Measurements from ENCODE around the gene LDLRAD4. TPM values are rescaled to one million over a fixed set of nuclear protein-coding genes. Genes with fewer than 3 reads are reported as not detected.

Gene LDLRAD4
- total RNA-seq, 1 experiment from 2014 or later = not detected

DNA sequence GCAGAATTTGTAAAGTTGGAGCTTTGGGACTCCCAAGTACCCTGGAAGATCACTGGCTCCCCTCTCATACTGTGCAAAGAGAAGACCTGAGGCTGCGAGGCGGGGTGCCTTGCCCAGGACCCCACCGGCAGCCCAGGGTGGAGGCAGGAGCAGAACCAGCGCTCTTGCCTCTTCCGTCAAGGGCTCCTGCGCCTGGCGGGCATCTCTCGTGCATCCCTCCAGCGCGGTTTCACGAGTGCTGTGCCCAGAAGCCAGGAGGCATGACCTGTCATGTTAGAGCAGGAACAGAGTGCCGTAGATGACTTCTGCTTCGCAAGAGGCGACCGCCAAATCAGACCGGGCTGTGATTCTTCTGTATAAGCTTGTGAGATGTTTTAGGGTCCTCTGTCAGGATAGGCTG is 77.3 kb downstream of the LDLRAD4 start:
- POLR2A ChIA-PET (ENCODE audit: unreplicated experiment) = no interaction called here
- Histone ChIP-seq H3K27ac (ENCODE audit: low read length) (no peak overlapping the region), H3K4me1 (ENCODE audit: insufficient read depth, low read length) (no peaks in the 10 kb centered on the region), H3K9ac (ENCODE audit: low read length) (no peak overlapping the region), H3K9me2 (replicated peaks; ENCODE audit: low read length) (no peaks in the 10 kb centered on the region), H3K4me2 (ENCODE audit: low read length) (no peak overlapping the region), H2AFZ (ENCODE audit: low read length) (no peak overlapping the region), H3K79me2 (ENCODE audit: low read length) (no peaks in the 10 kb centered on the region), H4K20me1 (ENCODE audit: low read length) (no peaks in the 10 kb centered on the region), H3K9me3 (ENCODE audit: low read length) (no peaks in the 10 kb centered on the region), H3K27me3 (ENCODE audit: low read length) (peaks cover 66% of the 10 kb centered on the region), H3K4me3 (ENCODE audit: low read length) (no peak overlapping the region), H3K36me3 (ENCODE audit: low read depth, low read length) (no peaks in the 10 kb centered on the region), H3F3A (ENCODE audit: low read length, unreplicated experiment) (no peaks in the 10 kb centered on the region)
- no peak for ATAC-seq
- CTCF ChIA-PET = no interaction called here
- DNase-seq = no peak
- BruUV-seq (replicated peaks) = no TSS peak
- no peak for TF ChIP-seq EZH2 (IDR thresholded peaks at IDR 0.05; ENCODE audit: low read length, unreplicated experiment)
- TF ChIP-seq, protein P1, sequence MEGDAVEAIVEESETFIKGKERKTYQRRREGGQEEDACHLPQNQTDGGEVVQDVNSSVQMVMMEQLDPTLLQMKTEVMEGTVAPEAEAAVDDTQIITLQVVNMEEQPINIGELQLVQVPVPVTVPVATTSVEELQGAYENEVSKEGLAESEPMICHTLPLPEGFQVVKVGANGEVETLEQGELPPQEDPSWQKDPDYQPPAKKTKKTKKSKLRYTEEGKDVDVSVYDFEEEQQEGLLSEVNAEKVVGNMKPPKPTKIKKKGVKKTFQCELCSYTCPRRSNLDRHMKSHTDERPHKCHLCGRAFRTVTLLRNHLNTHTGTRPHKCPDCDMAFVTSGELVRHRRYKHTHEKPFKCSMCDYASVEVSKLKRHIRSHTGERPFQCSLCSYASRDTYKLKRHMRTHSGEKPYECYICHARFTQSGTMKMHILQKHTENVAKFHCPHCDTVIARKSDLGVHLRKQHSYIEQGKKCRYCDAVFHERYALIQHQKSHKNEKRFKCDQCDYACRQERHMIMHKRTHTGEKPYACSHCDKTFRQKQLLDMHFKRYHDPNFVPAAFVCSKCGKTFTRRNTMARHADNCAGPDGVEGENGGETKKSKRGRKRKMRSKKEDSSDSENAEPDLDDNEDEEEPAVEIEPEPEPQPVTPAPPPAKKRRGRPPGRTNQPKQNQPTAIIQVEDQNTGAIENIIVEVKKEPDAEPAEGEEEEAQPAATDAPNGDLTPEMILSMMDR (conservative IDR thresholded peaks at IDR 0.05; ENCODE audit: low read depth, low read length) = no peak
- TF ChIP-seq EZH2phosphoT487 (IDR thresholded peaks at IDR 0.05; ENCODE audit: borderline replicate concordance, low read length) = no peak
- intact Hi-C loops (cut with micrococcal nuclease) = no loop called here

DNA sequence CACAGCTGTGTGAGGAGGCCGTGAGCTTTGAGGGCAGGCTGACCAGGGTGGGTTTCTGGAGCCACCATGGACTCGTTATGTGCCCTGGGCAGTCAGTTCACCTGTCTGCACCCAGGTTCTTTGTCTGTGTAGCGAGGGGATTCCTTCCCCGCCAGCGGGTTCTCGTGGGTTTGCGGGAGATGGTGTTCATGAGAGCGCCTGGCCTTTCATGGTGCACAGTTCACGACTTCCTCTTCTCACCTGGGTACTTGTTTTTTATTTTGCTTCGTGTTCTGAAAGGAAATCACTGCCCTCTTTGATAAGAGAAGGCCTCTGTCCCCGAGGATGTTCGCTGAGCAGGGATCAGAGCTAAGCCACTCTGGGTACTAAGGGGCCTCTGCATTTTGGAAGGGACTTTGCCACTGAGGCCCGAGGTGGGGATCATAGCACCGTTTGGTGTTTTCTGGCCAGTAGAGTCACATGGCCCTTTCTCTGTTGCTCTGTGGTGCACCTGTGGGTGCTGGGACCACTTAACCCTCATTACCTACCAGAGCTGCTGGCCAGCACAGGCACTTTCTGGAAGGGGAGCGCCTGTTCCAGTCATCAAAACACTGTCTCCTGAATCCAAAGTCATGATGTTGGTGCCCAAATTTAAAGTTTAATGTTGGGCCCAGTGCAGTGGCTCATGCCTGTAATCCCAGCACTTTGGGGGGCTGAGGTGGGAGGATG is 78.5 kb downstream of the LDLRAD4 start:
- Histone ChIP-seq H3K9me3 (ENCODE audit: low read length) (no peaks in the 10 kb centered on the region), H3K9me2 (replicated peaks; ENCODE audit: low read length) (no peaks in the 10 kb centered on the region), H3K4me3 (ENCODE audit: low read length) (no peak overlapping the region), H3K36me3 (ENCODE audit: low read depth, low read length) (no peaks in the 10 kb centered on the region), H3K27me3 (ENCODE audit: low read length) (peaks cover 63% of the 10 kb centered on the region), H2AFZ (ENCODE audit: low read length) (no peak overlapping the region), H3K9ac (ENCODE audit: low read length) (no peak overlapping the region), H3K27ac (ENCODE audit: low read length) (no peak overlapping the region), H3K4me2 (ENCODE audit: low read length) (no peak overlapping the region), H4K20me1 (ENCODE audit: low read length) (no peaks in the 10 kb centered on the region), H3K4me1 (ENCODE audit: insufficient read depth, low read length) (no peaks in the 10 kb centered on the region), H3F3A (ENCODE audit: low read length, unreplicated experiment) (no peaks in the 10 kb centered on the region), H3K79me2 (ENCODE audit: low read length) (no peaks in the 10 kb centered on the region)
- CTCF ChIA-PET = no interaction called here
- no peak for ATAC-seq
- intact Hi-C loops (cut with micrococcal nuclease) = no loop called here
- TF ChIP-seq EZH2 (IDR thresholded peaks at IDR 0.05; ENCODE audit: low read length, unreplicated experiment) = no peak
- TF ChIP-seq, protein P1 (conservative IDR thresholded peaks at IDR 0.05; ENCODE audit: low read depth, low read length) = no peak
- no peak for TF ChIP-seq EZH2phosphoT487 (IDR thresholded peaks at IDR 0.05; ENCODE audit: borderline replicate concordance, low read length)
- no peak for DNase-seq
- POLR2A ChIA-PET (ENCODE audit: unreplicated experiment) = no interaction called here
- no TSS peak for BruUV-seq (replicated peaks)

DNA sequence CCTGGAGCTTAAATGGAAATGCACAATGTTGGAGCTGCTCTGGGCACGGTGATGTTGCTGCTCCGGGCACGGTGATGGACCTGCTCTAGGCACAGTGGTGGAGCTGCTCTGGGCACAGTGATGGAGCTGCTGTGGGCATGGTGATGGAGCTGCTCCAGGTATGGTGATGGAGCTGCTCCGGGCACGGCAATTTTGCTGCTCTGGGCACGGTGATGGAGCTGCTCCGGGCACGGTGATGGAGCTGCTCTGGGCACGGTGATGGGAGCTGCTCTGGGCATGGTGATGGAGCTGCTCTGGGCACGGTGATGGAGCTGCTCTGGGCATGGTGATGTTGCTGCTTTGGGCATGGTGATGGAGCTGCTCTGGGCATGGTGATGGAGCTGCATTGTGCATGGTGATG is 79.7 kb downstream of the LDLRAD4 start:
- no TSS peak for BruUV-seq (replicated peaks)
- Histone ChIP-seq H3K9me2 (replicated peaks; ENCODE audit: low read length) (no peaks in the 10 kb centered on the region), H3K4me2 (ENCODE audit: low read length) (no peak overlapping the region), H2AFZ (ENCODE audit: low read length) (no peak overlapping the region), H3K4me3 (ENCODE audit: low read length) (no peak overlapping the region), H4K20me1 (ENCODE audit: low read length) (no peaks in the 10 kb centered on the region), H3K9ac (ENCODE audit: low read length) (no peak overlapping the region), H3K36me3 (ENCODE audit: low read depth, low read length) (no peaks in the 10 kb centered on the region), H3F3A (ENCODE audit: low read length, unreplicated experiment) (no peaks in the 10 kb centered on the region), H3K27me3 (ENCODE audit: low read length) (peaks cover 61% of the 10 kb centered on the region), H3K79me2 (ENCODE audit: low read length) (no peaks in the 10 kb centered on the region), H3K4me1 (ENCODE audit: insufficient read depth, low read length) (no peaks in the 10 kb centered on the region), H3K9me3 (ENCODE audit: low read length) (no peaks in the 10 kb centered on the region), H3K27ac (ENCODE audit: low read length) (no peak overlapping the region)
- ChIA-PET POLR2A (ENCODE audit: unreplicated experiment) (no interaction called here), CTCF (no interaction called here)
- DNase-seq (no peak), ATAC-seq (no peak)
- intact Hi-C loops (cut with micrococcal nuclease) = no loop called here
- TF ChIP-seq EZH2phosphoT487 (IDR thresholded peaks at IDR 0.05; ENCODE audit: borderline replicate concordance, low read length) = no peak
- no peak for TF ChIP-seq EZH2 (IDR thresholded peaks at IDR 0.05; ENCODE audit: low read length, unreplicated experiment)
- TF ChIP-seq, protein P1 (conservative IDR thresholded peaks at IDR 0.05; ENCODE audit: low read depth, low read length) = no peak
